Large intestine (tissue), 3 donors: ENCODE results near the gene KLK2. TPM values are rescaled to one million over a fixed set of nuclear protein-coding genes. Genes with fewer than 3 reads are reported as not detected.

Source experiments
- DNase-seq, 2 donors: peaks; one replicate each; pipeline versions ENCODE4 v3.0.0 to v3.0.0-alpha.2; 2013
- H3K27ac ChIP-seq: one replicate; pipeline ENCODE4 v1.5.1; 2013; ENCODE audit warnings: low read length
- H3K27me3 ChIP-seq: 2 replicates; pipeline ENCODE4 v1.6.1; 2013; ENCODE audit warnings: low read length; ENCODE audit not compliant: control insufficient read depth, insufficient read depth
- H3K36me3 ChIP-seq: 2 replicates; pipeline ENCODE4 v1.6.1; 2013; ENCODE audit warnings: low read length; ENCODE audit not compliant: control insufficient read depth, insufficient read depth
- H3K4me1 ChIP-seq: one replicate; pipeline ENCODE4 v1.6.1; 2013; ENCODE audit warnings: low read length; ENCODE audit not compliant: control insufficient read depth, insufficient read depth
- H3K4me3 ChIP-seq: one replicate; pipeline ENCODE4 v1.5.1; 2013; ENCODE audit warnings: low read length
- H3K9me3 ChIP-seq: one replicate; pipeline ENCODE4 v1.6.1; 2013; ENCODE audit warnings: mild to moderate bottlenecking, low read depth, low read length, moderate library complexity; ENCODE audit not compliant: control insufficient read depth
- WGBS: methylation state at CpG from one replicate; pipeline ENCODE4 v1.1.5; 2013; ENCODE audit warnings: low lambda C conversion rate; ENCODE audit not compliant: insufficient coverage; 5-methylcytosine and 5-hydroxymethylcytosine counted together
- polyA plus RNA-seq: library from polyadenylated mRNA; unstranded; fragments of 120-200 nt; gene quantifications from one replicate; pipeline ENCODE4 v1.2.1, GENCODE V29; 2013

The KLK2 gene
- polyA plus RNA-seq, 1 donor, result 0.15 TPM

DNA sequence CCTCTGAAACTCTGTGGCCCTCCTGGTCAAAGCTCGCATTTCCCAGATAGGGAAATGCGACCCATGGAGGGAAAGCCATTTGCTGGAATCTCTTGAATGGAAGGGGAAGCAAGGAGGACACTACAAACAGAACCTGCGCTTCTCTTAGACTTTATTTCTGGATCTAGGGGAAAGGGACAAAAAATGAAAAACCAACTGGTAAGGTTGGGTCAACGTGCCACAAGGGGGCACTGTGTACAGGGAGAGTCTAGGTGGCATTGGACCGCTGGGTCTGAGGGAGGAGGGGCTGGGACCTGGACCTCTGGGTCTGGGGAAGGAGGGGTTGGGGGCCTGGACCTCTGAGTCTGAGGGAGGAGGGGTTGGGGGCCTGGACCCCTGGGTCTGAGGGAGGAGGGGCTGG lies 33.0 kb downstream of the KLK2 start:
- Histone ChIP-seq H3K4me3 (no peak overlapping the region), H3K9me3 (no peaks in the 10 kb centered on the region), H3K4me1 (no peaks in the 10 kb centered on the region), H3K27me3 (peaks cover 38% of the 10 kb centered on the region), H3K27ac (no peak overlapping the region), H3K36me3 (no peaks in the 10 kb centered on the region)
- WGBS, result no CpG with 5 or more reads among the region's 5 CpGs
- DNase-seq, result no peak

DNA sequence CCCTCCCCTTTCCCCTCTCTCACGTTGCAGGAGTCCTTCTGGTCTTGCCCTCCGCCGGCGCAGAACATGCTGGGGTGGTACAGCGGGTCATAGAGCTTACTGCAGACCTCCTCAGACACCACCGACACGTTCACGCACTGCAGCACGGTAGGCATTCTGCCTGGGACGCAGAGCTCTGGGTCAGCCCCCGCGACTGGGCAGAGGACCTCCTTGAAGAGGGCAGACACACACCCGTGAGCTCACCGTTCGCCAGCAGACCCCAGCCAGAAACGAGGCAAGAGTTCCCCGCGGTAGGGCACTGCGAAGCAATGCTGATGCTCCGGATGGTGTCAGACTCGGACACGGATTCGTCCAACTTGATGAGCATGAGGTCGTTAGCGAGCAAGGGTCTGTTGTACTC lies 35.1 kb downstream of the KLK2 start:
- H3K4me3 ChIP-seq, result no peak overlapping the region
- peaks cover 58% of the 10 kb centered on the region for H3K27me3 ChIP-seq

DNA sequence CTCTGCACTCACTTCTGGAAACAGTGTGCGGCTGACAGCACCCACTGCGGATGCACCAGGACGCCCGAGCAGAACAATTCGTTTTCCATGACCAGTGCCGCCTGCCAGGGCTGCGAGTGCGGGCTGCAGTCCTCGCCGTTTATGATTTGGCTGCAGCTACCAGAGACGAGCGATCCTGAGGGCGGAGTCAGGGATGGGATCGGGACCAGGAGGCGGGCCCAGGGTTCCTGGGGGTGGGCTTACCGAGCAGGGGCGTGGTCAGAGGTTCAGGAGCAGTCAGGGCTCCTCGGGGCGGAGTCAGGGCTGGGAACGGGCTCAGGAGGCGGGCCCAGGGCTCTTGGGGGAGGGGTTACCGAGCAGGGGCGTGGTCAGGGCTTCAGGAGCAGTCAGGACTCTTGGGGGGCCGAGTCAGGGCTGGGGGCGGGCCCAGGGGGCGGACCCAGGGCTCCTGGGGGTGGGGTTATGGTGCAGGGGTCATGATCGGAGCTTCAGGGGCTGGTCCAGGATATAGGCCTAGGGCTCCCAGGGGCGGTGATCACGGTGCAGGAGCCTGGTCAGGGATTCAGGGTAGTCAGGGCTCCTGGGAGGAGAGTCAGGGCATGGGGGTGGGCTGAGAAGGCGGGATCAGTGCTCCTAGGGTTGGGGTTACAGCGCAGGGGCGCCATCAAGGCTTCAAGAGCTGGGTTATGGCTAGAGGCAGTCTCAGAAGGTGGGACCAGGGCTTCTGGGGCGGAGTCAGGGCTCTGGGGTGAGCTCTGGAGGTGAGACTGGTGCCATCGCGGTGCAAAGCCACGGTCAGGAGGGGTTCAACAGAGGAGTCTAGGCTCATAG lies 36.2 kb downstream of the KLK2 start:
- H3K4me3 ChIP-seq, result no peak overlapping the region

More for the DNA sequence above, 35.1 kb downstream of the KLK2 start:
- no peak for DNase-seq
- no CpG with 5 or more reads among the region's 25 CpGs for WGBS
- H3K4me1 ChIP-seq, result no peaks in the 10 kb centered on the region
- H3K27ac ChIP-seq, result no peak overlapping the region
- H3K36me3 ChIP-seq, result no peaks in the 10 kb centered on the region
- no peaks in the 10 kb centered on the region for H3K9me3 ChIP-seq

DNA sequence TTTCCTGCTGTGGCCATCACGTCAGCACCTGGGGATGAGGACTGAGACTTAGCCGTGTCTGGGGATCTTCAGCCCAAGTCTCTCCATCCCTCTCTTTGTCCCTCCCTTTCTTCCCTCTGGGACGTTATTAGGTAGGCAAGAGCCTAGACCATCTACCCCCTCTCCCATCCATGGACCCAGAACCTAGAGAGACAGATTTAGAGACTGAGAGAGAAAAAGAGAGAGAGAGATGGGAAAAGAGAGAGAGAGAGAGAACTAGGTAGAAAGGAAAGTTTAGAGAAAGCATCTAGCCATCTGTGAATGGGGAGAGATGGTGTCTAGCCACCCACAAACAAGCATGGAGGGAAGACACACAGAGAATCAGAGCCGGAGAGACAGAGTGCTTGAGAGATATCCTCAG lies 37.5 kb downstream of the KLK2 start:
- no peaks in the 10 kb centered on the region for H3K4me1 ChIP-seq
- H3K27me3 ChIP-seq, result peaks cover 58% of the 10 kb centered on the region
- H3K27ac ChIP-seq, result no peak overlapping the region
- H3K4me3 ChIP-seq, result no peak overlapping the region
- DNase-seq, result no peak
- 40% methylated on average over 1 of the region's 4 CpGs for WGBS
- H3K9me3 ChIP-seq, result no peaks in the 10 kb centered on the region
- no peaks in the 10 kb centered on the region for H3K36me3 ChIP-seq

More for the DNA sequence above, 36.2 kb downstream of the KLK2 start:
- no peaks in the 10 kb centered on the region for H3K36me3 ChIP-seq
- DNase-seq, result no peak
- peaks cover 58% of the 10 kb centered on the region for H3K27me3 ChIP-seq
- no peaks in the 10 kb centered on the region for H3K4me1 ChIP-seq
- H3K27ac ChIP-seq, result no peak overlapping the region
- H3K9me3 ChIP-seq, result no peaks in the 10 kb centered on the region
- no CpG with 5 or more reads among the region's 36 CpGs for WGBS

GRCh38 chr19:50911206-50912101 lies 38.2 kb downstream of the KLK2 start, which contains the start of gene KLK4:
Gene KLK4 (minus strand): TSS chr19:50911395. CDS start chr19:50910738, 657 bp downstream.
- H3K36me3 ChIP-seq, result no peaks in the 10 kb centered on the region
- DNase-seq, result no peak
- peaks cover 61% of the 10 kb centered on the region for H3K27me3 ChIP-seq
- H3K4me1 ChIP-seq, result no peaks in the 10 kb centered on the region
- no peak within 1 kb of the TSS for H3K4me3 ChIP-seq
- WGBS, result 65% methylated on average over 1 of the region's 9 CpGs
- H3K9me3 ChIP-seq, result no peaks in the 10 kb centered on the region
- H3K27ac ChIP-seq, result no peak within 1 kb of the TSS

GRCh38 chr19:50912102-50912599 lies 38.9 kb downstream of the KLK2 start:
- Histone ChIP-seq H3K27me3 (peaks cover 61% of the 10 kb centered on the region), H3K4me3 (no peak overlapping the region), H3K27ac (no peak overlapping the region), H3K9me3 (no peaks in the 10 kb centered on the region), H3K36me3 (no peaks in the 10 kb centered on the region), H3K4me1 (no peaks in the 10 kb centered on the region)
- no peak for DNase-seq
- no CpG with 5 or more reads among the region's 21 CpGs for WGBS

- H3K4me3 ChIP-seq, result no peak overlapping the region
- H3K27me3 ChIP-seq, result peaks cover 55% of the 10 kb centered on the region
- H3K36me3 ChIP-seq, result no peaks in the 10 kb centered on the region
- H3K27ac ChIP-seq, result no peak overlapping the region
- H3K4me1 ChIP-seq, result no peaks in the 10 kb centered on the region
- no peak for DNase-seq
- no peaks in the 10 kb centered on the region for H3K9me3 ChIP-seq
- 0% methylated on average over 2 of the region's 29 CpGs for WGBS
Observed at GRCh38 chr19:50912727-50913716, 39.8 kb downstream of the KLK2 start.

- no peaks in the 10 kb centered on the region for H3K9me3 ChIP-seq
- H3K27ac ChIP-seq, result no peak overlapping the region
- H3K4me3 ChIP-seq, result no peak overlapping the region
- no CpG with 5 or more reads among the region's 2 CpGs for WGBS
- H3K36me3 ChIP-seq, result no peaks in the 10 kb centered on the region
- H3K4me1 ChIP-seq, result no peaks in the 10 kb centered on the region
- no peak for DNase-seq
- H3K27me3 ChIP-seq, result peaks cover 25% of the 10 kb centered on the region
Observed at GRCh38 chr19:50916069-50916468, 42.8 kb downstream of the KLK2 start.

DNA sequence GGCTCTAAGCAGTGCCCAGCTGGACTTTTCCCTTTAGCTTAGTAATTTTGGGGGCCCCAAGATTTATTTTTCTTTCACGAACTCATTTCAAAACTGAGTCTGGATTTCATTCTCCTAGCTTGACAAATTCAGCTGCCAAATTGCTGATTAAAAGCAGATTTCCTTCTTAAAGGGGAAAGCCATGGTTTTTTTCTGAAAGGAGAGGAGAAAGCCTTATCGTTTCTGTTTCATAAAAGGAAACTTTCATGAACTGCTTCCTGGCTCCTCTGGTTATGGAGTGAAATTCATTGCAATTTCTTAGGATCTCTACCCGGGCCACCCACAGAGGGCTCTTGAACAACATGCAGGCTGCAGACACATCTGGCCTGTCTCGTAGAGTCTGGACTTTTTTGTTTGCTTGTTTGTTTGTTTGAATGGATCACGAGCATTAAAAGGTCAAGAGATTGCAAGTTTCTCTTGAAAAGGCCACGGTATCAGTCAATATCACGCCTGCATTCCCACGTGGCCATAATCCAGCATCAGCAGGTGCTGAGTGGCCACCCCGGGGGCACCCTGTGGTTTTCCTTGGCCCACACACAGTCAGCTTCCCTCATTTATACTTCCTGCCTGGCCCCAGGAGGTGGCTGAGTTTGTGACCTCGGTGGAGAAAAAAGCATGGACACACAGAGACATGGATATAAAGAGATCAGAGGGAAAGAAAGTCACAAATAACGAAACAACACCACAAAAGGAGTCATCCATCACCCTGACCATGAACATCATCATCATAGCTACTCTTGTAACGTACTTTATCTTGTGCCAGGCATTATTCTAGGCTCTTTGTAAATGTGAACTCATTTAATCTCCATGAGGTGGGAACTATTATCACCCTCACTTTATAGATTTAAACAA lies 48.4 kb downstream of the KLK2 start:
- 0% methylated on average over 2 of the region's 12 CpGs for WGBS
- no peak for DNase-seq
- H3K27me3 ChIP-seq, result peaks cover 4% of the 10 kb centered on the region

More for the DNA sequence above, 48.4 kb downstream of the KLK2 start:
- Histone ChIP-seq H3K4me3 (no peak overlapping the region), H3K9me3 (no peaks in the 10 kb centered on the region), H3K36me3 (no peaks in the 10 kb centered on the region), H3K4me1 (no peaks in the 10 kb centered on the region), H3K27ac (no peak overlapping the region)
